Tibial nerve (tissue), 4 donors: ENCODE data around the gene PGLYRP4. TPM values are rescaled to one million over a fixed set of nuclear protein-coding genes. Genes with fewer than 3 reads are reported as not detected.

Experiments used
- DNase-seq, 2 donors: peaks; one replicate each; pipeline ENCODE4 v3.0.0-alpha.2; 2019; ENCODE audit warnings: low spot score in 2 of 2
- H3K27ac ChIP-seq, 4 donors: fragments of 200-600 bp; sonication (generic) in 3 of 4; one replicate each; pipeline ENCODE4 v1.5.1; 2017 to 2019; ENCODE audit warnings: mild to moderate bottlenecking in 1 of 4
- H3K27me3 ChIP-seq, 2 donors: fragments of 200-600 bp; sonication (generic) in 1 of 2; one replicate each; pipeline versions ENCODE4 v1.5.1 to v1.6.0; 2017 to 2019
- H3K36me3 ChIP-seq, 3 donors: fragments of 200-600 bp; sonication (generic); one replicate each; pipeline ENCODE4 v1.5.1; 2018 to 2019
- H3K4me1 ChIP-seq, 4 donors: fragments of 200-600 bp; sonication (generic) in 3 of 4; one replicate each; pipeline ENCODE4 v1.5.1; 2017 to 2019
- H3K4me3 ChIP-seq, 4 donors: fragments of 200-600 bp; sonication (generic) in 3 of 4; one replicate each; pipeline ENCODE4 v1.5.1; 2017 to 2019; ENCODE audit warnings: mild to moderate bottlenecking in 1 of 4, moderate library complexity in 1 of 4
- H3K9me3 ChIP-seq, 4 donors: fragments of 200-600 bp; sonication (generic) in 3 of 4; one replicate each; pipeline ENCODE4 v1.5.1; 2017 to 2019
- CTCF ChIP-seq, 5 experiments: fragments of 200-600 bp in 3 of 5; fragments of 450-650 bp in 2 of 5; sonication (generic) in 3 of 5; IDR thresholded peaks; one replicate each; pipeline ENCODE4 v1.5.1; 2016 to 2019; ENCODE audit warnings: antibody characterized with exemption in 5 of 5, mild to moderate bottlenecking in 3 of 5, moderate library complexity in 2 of 5
- EP300 ChIP-seq, 2 donors: sonication (generic); formaldehyde crosslinking; IDR thresholded peaks; one replicate each; pipeline ENCODE4 v1.6.1; 2017; ENCODE audit warnings: antibody characterized with exemption in 2 of 2, mild to moderate bottlenecking in 1 of 2
- POLR2A ChIP-seq, 2 donors: fragments of 450-650 bp; IDR thresholded peaks; one replicate each; pipeline ENCODE4 v1.6.1; 2017; ENCODE audit warnings: antibody characterized with exemption in 2 of 2, mild to moderate bottlenecking in 2 of 2, moderate library complexity in 2 of 2
- WGBS, 2 donors: methylation state at CpG; one replicate each; pipeline ENCODE4 v1.1.5; 2018; 5-methylcytosine and 5-hydroxymethylcytosine counted together
- total RNA-seq, 4 donors: library from RNA; depleted of rRNA; stranded (reverse); fragments of >200 nt; gene quantifications; one replicate each; pipeline ENCODE4 v1.1.0, GENCODE V29; 2016

The PGLYRP4 gene
- total RNA-seq, 4 donors from 2014 or later, result not detected

GRCh38 chr1:153339802-153340201, 8.8 kb downstream of the PGLYRP4 start:
- 76 to 77% methylated on average over 6 of the region's 6 CpGs for WGBS, 2 donors
- Histone ChIP-seq H3K9me3 (no peaks in the 10 kb centered on the region), H3K27ac (no peak overlapping the region), H3K4me1 (no peaks in the 10 kb centered on the region), H3K4me3 (no peak overlapping the region), H3K36me3 (no peaks in the 10 kb centered on the region), H3K27me3 (peaks cover 0 to 14% of the 10 kb centered on the region in 2 donors)
- DNase-seq, result no peak
- TF ChIP-seq POLR2A (IDR thresholded peaks at IDR 0.05) (no peak), CTCF (IDR thresholded peaks at IDR 0.05) (no peak)

GRCh38 chr1:153337980-153338853, 10.4 kb downstream of the PGLYRP4 start:
- Histone ChIP-seq H3K27me3 (peaks cover 0 to 7% of the 10 kb centered on the region in 2 donors), H3K27ac (no peak overlapping the region), H3K9me3 (no peaks in the 10 kb centered on the region), H3K36me3 (no peaks in the 10 kb centered on the region), H3K4me1 (no peaks in the 10 kb centered on the region), H3K4me3 (no peak overlapping the region)
- TF ChIP-seq CTCF (IDR thresholded peaks at IDR 0.05) (no peak), POLR2A (IDR thresholded peaks at IDR 0.05) (no peak), EP300 (IDR thresholded peaks at IDR 0.05) (no peak)
- DNase-seq, result no peak
- WGBS, 2 donors, result 63 to 67% methylated on average over 8 of the region's 8 CpGs

GRCh38 chr1:153336650-153337049, 12.0 kb downstream of the PGLYRP4 start:
- Histone ChIP-seq H3K27ac (no peak overlapping the region), H3K4me3 (no peak overlapping the region), H3K27me3 (no peaks in the 10 kb centered on the region), H3K36me3 (no peaks in the 10 kb centered on the region), H3K9me3 (peaks cover 0 to 4% (median 0%) of the 10 kb centered on the region in 4 donors), H3K4me1 (no peaks in the 10 kb centered on the region)
- TF ChIP-seq EP300 (IDR thresholded peaks at IDR 0.05) (no peak), POLR2A (IDR thresholded peaks at IDR 0.05) (no peak), CTCF (IDR thresholded peaks at IDR 0.05) (no peak)
- DNase-seq, result no peak

- Histone ChIP-seq H3K4me3 (no peak overlapping the region), H3K27me3 (no peaks in the 10 kb centered on the region), H3K4me1 (no peaks in the 10 kb centered on the region), H3K27ac (no peak overlapping the region), H3K36me3 (no peaks in the 10 kb centered on the region), H3K9me3 (peaks cover 0 to 21% (median 0%) of the 10 kb centered on the region in 4 donors)
- WGBS, 2 donors, result 84 to 90% methylated on average over 1 of the region's 1 CpG
- no peak for DNase-seq
- TF ChIP-seq CTCF (IDR thresholded peaks at IDR 0.05) (no peak), POLR2A (IDR thresholded peaks at IDR 0.05) (no peak), EP300 (IDR thresholded peaks at IDR 0.05) (no peak)
Observed at GRCh38 chr1:153333902-153334301, 14.7 kb downstream of the PGLYRP4 start.

- Histone ChIP-seq H3K36me3 (no peaks in the 10 kb centered on the region), H3K4me3 (no peak overlapping the region), H3K27me3 (no peaks in the 10 kb centered on the region), H3K27ac (no peak overlapping the region), H3K4me1 (no peaks in the 10 kb centered on the region), H3K9me3 (peaks cover 0 to 56% (median 8%) of the 10 kb centered on the region in 4 donors)
- TF ChIP-seq EP300 (IDR thresholded peaks at IDR 0.05), result no peak
- TF ChIP-seq POLR2A (IDR thresholded peaks at IDR 0.05), result no peak
- no peak for TF ChIP-seq CTCF (IDR thresholded peaks at IDR 0.05)
- no peak for DNase-seq
Observed at GRCh38 chr1:153324912-153325311, 23.7 kb downstream of the PGLYRP4 start.
